Measurements from ENCODE around the gene MUC5AC. TPM values are rescaled to one million over a fixed set of nuclear protein-coding genes. Genes with fewer than 3 reads are reported as not detected.
A peak's percentile ranks its signal among the peaks of the same experiment; 100 is the strongest.

The MUC5AC gene
- total RNA-seq, 1 experiment from 2014 or later = 0.11 TPM

GRCh38 chr11:1118755-1119603 lies 38.8 kb upstream of the MUC5AC start:
- Histone ChIP-seq H3K9ac (ENCODE audit: low read length) (no peak overlapping the region; the same call in 1 of the 2 replicates), H3F3A (ENCODE audit: low read length, unreplicated experiment) (no peaks in the 10 kb centered on the region), H3K4me1 (ENCODE audit: insufficient read depth, low read length) (no peaks in the 10 kb centered on the region), H3K27me3 (ENCODE audit: low read length) (no peaks in the 10 kb centered on the region), H2AFZ (ENCODE audit: low read length) (no peak overlapping the region), H3K4me2 (ENCODE audit: low read length) (no peak overlapping the region), H3K36me3 (ENCODE audit: low read depth, low read length) (no peaks in the 10 kb centered on the region), H3K27ac (ENCODE audit: low read length) (no peak overlapping the region), H3K9me3 (ENCODE audit: low read length) (no peaks in the 10 kb centered on the region), H4K20me1 (ENCODE audit: low read length) (no peaks in the 10 kb centered on the region), H3K4me3 (ENCODE audit: low read length) (no peak overlapping the region), H3K79me2 (ENCODE audit: low read length) (no peaks in the 10 kb centered on the region), H3K9me2 (replicated peaks; ENCODE audit: low read length) (no peaks in the 10 kb centered on the region)
- TF ChIP-seq EZH2phosphoT487 (IDR thresholded peaks at IDR 0.05; ENCODE audit: borderline replicate concordance, low read length) = no peak
- no peak for TF ChIP-seq EZH2 (IDR thresholded peaks at IDR 0.05; ENCODE audit: low read length, unreplicated experiment)
- no peak for TF ChIP-seq CTCF (conservative IDR thresholded peaks at IDR 0.05; ENCODE audit: low read depth, low read length)
- peak; percentile 56 for ATAC-seq
- intact Hi-C loops (cut with micrococcal nuclease) = loop anchor here (1.0 to 10.0 kb wide), 4 partner anchors 32 to 396 kb away; no protein-coding TSS in a partner anchor
- no peak for DNase-seq
- ChIA-PET CTCF (no interaction called here), POLR2A (ENCODE audit: unreplicated experiment) (no interaction called here)
- BruUV-seq (replicated peaks) = TSS peak; percentile 51

GRCh38 chr11:1119604-1120146 lies 38.1 kb upstream of the MUC5AC start:
- intact Hi-C loops (cut with micrococcal nuclease) = loop anchor here (1.0 to 10.0 kb wide), 4 partner anchors 31 to 395 kb away; no protein-coding TSS in a partner anchor
- DNase-seq (no peak), ATAC-seq (no peak)
- Histone ChIP-seq H3K4me2 (ENCODE audit: low read length) (no peak overlapping the region), H3K4me3 (ENCODE audit: low read length) (no peak overlapping the region), H3K9me3 (ENCODE audit: low read length) (no peaks in the 10 kb centered on the region), H2AFZ (ENCODE audit: low read length) (no peak overlapping the region), H3F3A (ENCODE audit: low read length, unreplicated experiment) (no peaks in the 10 kb centered on the region), H4K20me1 (ENCODE audit: low read length) (no peaks in the 10 kb centered on the region), H3K27ac (ENCODE audit: low read length) (no peak overlapping the region), H3K9ac (ENCODE audit: low read length) (no peak overlapping the region; the same call in 1 of the 2 replicates), H3K36me3 (ENCODE audit: low read depth, low read length) (no peaks in the 10 kb centered on the region), H3K9me2 (replicated peaks; ENCODE audit: low read length) (no peaks in the 10 kb centered on the region), H3K27me3 (ENCODE audit: low read length) (no peaks in the 10 kb centered on the region), H3K4me1 (ENCODE audit: insufficient read depth, low read length) (no peaks in the 10 kb centered on the region), H3K79me2 (ENCODE audit: low read length) (no peaks in the 10 kb centered on the region)
- TF ChIP-seq EZH2 (IDR thresholded peaks at IDR 0.05; ENCODE audit: low read length, unreplicated experiment) (no peak), EZH2phosphoT487 (IDR thresholded peaks at IDR 0.05; ENCODE audit: borderline replicate concordance, low read length) (no peak), CTCF (conservative IDR thresholded peaks at IDR 0.05; ENCODE audit: low read depth, low read length) (no peak)
- ChIA-PET CTCF (no interaction called here), POLR2A (ENCODE audit: unreplicated experiment) (no interaction called here)
- no TSS peak for BruUV-seq (replicated peaks)
